GM21390 (cell line): ENCODE measurements around the gene SACM1L.

ENCODE experiments used
- ATAC-seq: cut with Tn5 transposase; IDR thresholded peaks from one replicate; pipeline ENCODE4 v1.9.1; 2021; ENCODE audit not compliant: unreplicated experiment

The SACM1L gene

GRCh38 chr3:45688882-45689786 is at the start of gene SACM1L:
Gene SACM1L, plus strand, starts transcription at chr3:45689396. Its CDS starts 70 bp downstream, at chr3:45689466.
- peak; percentile 70 for ATAC-seq

GRCh38 chr3:45640091-45640507 is 49.1 kb upstream of the SACM1L start:
- ATAC-seq = no peak

- no peak for ATAC-seq
These were observed 48.4 kb upstream of the SACM1L start for GRCh38 chr3:45640724-45641361.

- ATAC-seq = no peak
These were observed 47.4 kb upstream of the SACM1L start for GRCh38 chr3:45641756-45642155.

GRCh38 chr3:45642731-45643152 is 46.5 kb upstream of the SACM1L start:
- ATAC-seq = no peak

GRCh38 chr3:45644063-45644790 is 45.0 kb upstream of the SACM1L start:
- ATAC-seq = no peak

GRCh38 chr3:45644791-45645201 is 44.4 kb upstream of the SACM1L start:
- no peak for ATAC-seq

GRCh38 chr3:45646051-45646585 is 43.1 kb upstream of the SACM1L start:
- no peak for ATAC-seq

- ATAC-seq = no peak
These were observed 42.0 kb upstream of the SACM1L start for GRCh38 chr3:45647148-45647619.

- no peak for ATAC-seq
These were observed 36.0 kb upstream of the SACM1L start for GRCh38 chr3:45653205-45653604.

GRCh38 chr3:45654397-45654944 is 34.7 kb upstream of the SACM1L start:
- ATAC-seq = no peak

GRCh38 chr3:45655906-45656305 is 33.3 kb upstream of the SACM1L start:
- ATAC-seq = no peak

GRCh38 chr3:45656575-45657363 is 32.4 kb upstream of the SACM1L start:
- no peak for ATAC-seq

- peak; percentile 80 for ATAC-seq
These were observed 31.3 kb upstream of the SACM1L start for GRCh38 chr3:45657853-45658252.

GRCh38 chr3:45659661-45660566 is 29.3 kb upstream of the SACM1L start:
- ATAC-seq = no peak

- ATAC-seq = no peak
These were observed 28.7 kb upstream of the SACM1L start for GRCh38 chr3:45660567-45660901.

GRCh38 chr3:45664578-45664977 is 24.6 kb upstream of the SACM1L start:
- ATAC-seq = peak; percentile 78

- ATAC-seq = no peak
These were observed 24.1 kb upstream of the SACM1L start for GRCh38 chr3:45665101-45665572.
